Neuronal stem cell (in vitro differentiated cells): ENCODE results near the gene MAPT.

Experiments
- DNase-seq: peaks from one replicate; pipeline ENCODE4 v3.0.0-alpha.2; 2013; ENCODE audit warnings: low spot score
- H2AFZ ChIP-seq: one replicate; pipeline ENCODE4 v1.6.1; 2013; ENCODE audit warnings: mild to moderate bottlenecking, low read length, inconsistent platforms
- H2AK5ac ChIP-seq: 2 replicates; pipeline ENCODE4 v1.6.1; 2013; ENCODE audit warnings: low read depth, mild to moderate bottlenecking, inconsistent platforms, low read length, moderate library complexity, mixed read lengths
- H2BK120ac ChIP-seq: 2 replicates; pipeline ENCODE4 v1.6.1; 2013; ENCODE audit warnings: low read depth, mild to moderate bottlenecking, inconsistent platforms, low read length, moderate library complexity, mixed read lengths
- H2BK12ac ChIP-seq: one replicate; pipeline ENCODE4 v1.6.1; 2013; ENCODE audit warnings: low read length, inconsistent platforms
- H2BK15ac ChIP-seq: 2 replicates; pipeline ENCODE4 v1.6.1; 2013; ENCODE audit warnings: mild to moderate bottlenecking, low read length, inconsistent platforms, mixed read lengths
- H2BK5ac ChIP-seq: one replicate; pipeline ENCODE4 v1.6.1; 2013; ENCODE audit warnings: inconsistent platforms, mild to moderate bottlenecking, low read length, moderate library complexity
- H3K14ac ChIP-seq: one replicate; pipeline ENCODE4 v1.6.1; 2013; ENCODE audit warnings: low read length, inconsistent platforms
- H3K18ac ChIP-seq: 2 replicates; pipeline ENCODE4 v1.6.1; 2013; ENCODE audit warnings: low read length, inconsistent platforms
- H3K23ac ChIP-seq: 2 replicates; pipeline ENCODE4 v1.6.1; 2013; ENCODE audit warnings: low read depth, mild to moderate bottlenecking, mixed read lengths, low read length, inconsistent platforms; ENCODE audit not compliant: poor library complexity
- H3K27ac ChIP-seq: replicated peaks from 3 replicates; pipeline ENCODE4 v1.5.1; 2013; ENCODE audit warnings: low read length, inconsistent platforms
- H3K27me3 ChIP-seq, 3 experiments: 2 replicates each; pipeline ENCODE4 v1.6.1; 2013; ENCODE audit warnings: low read length in 3 of 3, mild to moderate bottlenecking in 2 of 3, inconsistent platforms in 1 of 3, low read depth in 1 of 3, mixed read lengths in 1 of 3, moderate library complexity in 1 of 3; ENCODE audit not compliant: control insufficient read depth in 3 of 3, insufficient read depth in 3 of 3
- H3K36me3 ChIP-seq, 2 donors: replicated peaks in 1 of 2; 2 replicates each; pipeline ENCODE4 v1.6.1; 2013; ENCODE audit warnings: low read length in 2 of 2; ENCODE audit not compliant: control insufficient read depth in 2 of 2, insufficient read depth in 2 of 2
- H3K4ac ChIP-seq: 2 replicates; pipeline ENCODE4 v1.6.1; 2013; ENCODE audit warnings: inconsistent platforms, mild to moderate bottlenecking, low read length, moderate library complexity
- H3K4me1 ChIP-seq, 2 donors: 1 replicate in 1 of 2; 2 replicates in 1 of 2; pipeline ENCODE4 v1.6.1; 2013; ENCODE audit warnings: low read length in 2 of 2, low read depth in 1 of 2; ENCODE audit not compliant: control insufficient read depth in 2 of 2, insufficient read depth in 1 of 2
- H3K4me2 ChIP-seq: one replicate; pipeline ENCODE4 v1.6.1; 2013; ENCODE audit warnings: mild to moderate bottlenecking, low read length, inconsistent platforms; ENCODE audit not compliant: insufficient read depth, poor library complexity, severe bottlenecking
- H3K4me3 ChIP-seq, 2 donors: 2 replicates each; pipeline ENCODE4 v1.5.1; 2013; ENCODE audit warnings: low read length in 2 of 2, mild to moderate bottlenecking in 2 of 2, inconsistent platforms in 1 of 2, moderate library complexity in 1 of 2
- H3K79me1 ChIP-seq: one replicate; pipeline ENCODE4 v1.6.1; 2013; ENCODE audit warnings: low read depth, mild to moderate bottlenecking, inconsistent platforms, low read length, moderate library complexity
- H3K9ac ChIP-seq: one replicate; pipeline ENCODE4 v1.6.1; 2013; ENCODE audit warnings: mild to moderate bottlenecking, low read depth, low read length, inconsistent platforms; ENCODE audit not compliant: poor library complexity
- H3K9me3 ChIP-seq, 2 donors: replicated peaks in 1 of 2; 2 replicates each; pipeline versions ENCODE3 to v1.6.1; 2013; ENCODE audit warnings: low read length in 2 of 2, mild to moderate bottlenecking in 2 of 2, inconsistent platforms in 1 of 2, low read depth in 1 of 2, mixed read lengths in 1 of 2, moderate library complexity in 1 of 2; ENCODE audit not compliant: control insufficient read depth in 2 of 2, insufficient read depth in 1 of 2
- H4K8ac ChIP-seq: one replicate; pipeline ENCODE4 v1.6.1; 2013; ENCODE audit warnings: low read depth, mild to moderate bottlenecking, inconsistent platforms, low read length, moderate library complexity
- H4K91ac ChIP-seq: one replicate; pipeline ENCODE4 v1.6.1; 2013; ENCODE audit warnings: low read length, low read depth, mild to moderate bottlenecking, inconsistent platforms; ENCODE audit not compliant: poor library complexity
- WGBS, 2 donors: extraction: QIAGEN DNeasy Blood & Tissue Kit; methylation state at CpG; one replicate each; pipeline ENCODE4 v1.1.7; 2013; ENCODE audit warnings: missing lambda C conversion rate in 2 of 2, mixed read lengths in 1 of 2; ENCODE audit not compliant: insufficient read length in 2 of 2, insufficient replicate concordance in 1 of 2; ENCODE audit errors: extremely low coverage in 2 of 2; 5-methylcytosine and 5-hydroxymethylcytosine counted together

Gene MAPT

DNA sequence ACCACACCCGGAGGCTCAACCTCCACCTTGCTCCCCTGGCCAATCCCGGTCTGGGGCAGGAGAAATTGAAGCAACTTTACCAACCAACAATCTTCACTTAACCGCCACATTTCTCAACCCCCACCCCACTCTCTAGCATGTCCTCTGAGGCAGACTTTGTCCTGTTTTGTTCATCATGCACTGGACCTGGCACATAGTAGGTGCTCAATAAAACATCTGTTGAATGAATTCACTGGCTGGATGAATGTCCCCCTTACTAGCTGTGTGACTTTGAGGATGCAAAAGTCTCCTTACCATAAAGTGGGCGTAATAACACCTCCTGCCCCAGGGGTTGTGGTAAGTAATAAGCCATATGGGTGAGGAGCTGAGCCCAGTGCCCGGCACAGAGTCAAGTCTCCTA, 43.9 kb upstream of the MAPT start:
- Histone ChIP-seq H3K4me3 (no peak overlapping the region), H3K4ac (no peak overlapping the region), H2BK120ac (no peak overlapping the region), H3K27me3 (peaks cover 0 to 5% (median 0%) of the 10 kb centered on the region in 3 experiments), H3K18ac (no peak overlapping the region), H3K4me1 (no peaks in the 10 kb centered on the region), H3K23ac (no peak overlapping the region), H2AK5ac (no peak overlapping the region), H3K36me3 (no peaks in the 10 kb centered on the region), H2AFZ (no peak overlapping the region), H3K9me3 (no peaks in the 10 kb centered on the region), H3K9ac (no peak overlapping the region), H3K79me1 (no peaks in the 10 kb centered on the region), H4K8ac (no peak overlapping the region), H3K4me2 (no peak overlapping the region), H3K14ac (no peak overlapping the region), H4K91ac (no peak overlapping the region), H2BK12ac (no peak overlapping the region), H3K27ac (no peak overlapping the region), H2BK15ac (no peak overlapping the region), H2BK5ac (no peak overlapping the region)
- DNase-seq: no peak
- WGBS, 2 donors: no CpG with 5 or more reads among the region's 5 CpGs

- Histone ChIP-seq H2AFZ (no peak overlapping the region), H4K8ac (no peak overlapping the region), H3K9me3 (no peaks in the 10 kb centered on the region), H2AK5ac (no peak overlapping the region), H3K4ac (no peak overlapping the region), H2BK5ac (no peak overlapping the region), H2BK12ac (no peak overlapping the region), H3K14ac (peak overlapping the region; percentile 75), H2BK120ac (no peak overlapping the region), H3K36me3 (no peaks in the 10 kb centered on the region), H2BK15ac (no peak overlapping the region), H3K79me1 (no peaks in the 10 kb centered on the region), H3K23ac (peak overlapping the region; percentile 37), H3K18ac (no peak overlapping the region), H3K4me1 (no peaks in the 10 kb centered on the region), H3K4me3 (no peak overlapping the region), H3K27me3 (peaks cover 0 to 5% (median 0%) of the 10 kb centered on the region in 3 experiments), H3K9ac (no peak overlapping the region), H3K4me2 (no peak overlapping the region), H4K91ac (no peak overlapping the region), H3K27ac (no peak overlapping the region)
- DNase-seq: no peak
- no CpG with 5 or more reads among the region's 6 CpGs for WGBS, 2 donors
These were observed 43.3 kb upstream of the MAPT start for GRCh38 chr17:45851022-45851421.

- Histone ChIP-seq H3K18ac (no peak overlapping the region), H3K4ac (no peak overlapping the region), H3K4me3 (no peak overlapping the region), H3K36me3 (no peaks in the 10 kb centered on the region), H3K27me3 (peaks cover 0 to 5% (median 0%) of the 10 kb centered on the region in 3 experiments), H2BK120ac (no peak overlapping the region), H3K9ac (no peak overlapping the region), H3K79me1 (no peaks in the 10 kb centered on the region), H3K4me2 (no peak overlapping the region), H3K4me1 (no peaks in the 10 kb centered on the region), H2BK5ac (no peak overlapping the region), H2AFZ (no peak overlapping the region), H4K91ac (no peak overlapping the region), H2AK5ac (no peak overlapping the region), H3K27ac (no peak overlapping the region), H4K8ac (no peak overlapping the region), H2BK12ac (no peak overlapping the region), H3K14ac (no peak overlapping the region), H3K23ac (no peak overlapping the region), H3K9me3 (no peaks in the 10 kb centered on the region), H2BK15ac (no peak overlapping the region)
- WGBS, 2 donors: no CpG with 5 or more reads among the region's 8 CpGs
- DNase-seq: no peak
These were observed 42.9 kb upstream of the MAPT start for GRCh38 chr17:45851464-45851863.

DNA sequence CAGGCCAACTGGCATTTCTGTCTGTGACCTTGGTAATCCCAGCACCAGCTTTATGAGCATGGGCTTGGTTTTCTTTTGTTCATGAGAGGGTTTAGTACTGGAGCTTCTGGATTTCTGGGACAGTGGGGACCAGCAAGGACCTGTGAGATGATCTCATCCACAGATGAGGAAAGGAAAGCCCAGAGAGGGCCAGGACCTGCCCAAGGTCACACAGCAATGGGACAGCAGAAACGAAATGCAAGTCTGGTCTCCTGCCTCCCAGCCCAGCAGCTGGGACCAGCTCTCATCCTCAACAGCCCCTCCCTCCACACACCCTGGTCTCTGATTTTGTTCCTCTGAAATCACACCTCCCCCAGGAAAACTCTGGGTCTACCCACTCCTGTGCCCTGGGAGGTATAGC, 42.5 kb upstream of the MAPT start:
- no peak overlapping the region for H3K4me2 ChIP-seq
- no peaks in the 10 kb centered on the region for H3K9me3 ChIP-seq
- H3K4ac ChIP-seq: no peak overlapping the region
- no peak overlapping the region for H2BK15ac ChIP-seq
- WGBS, 2 donors: no CpG with 5 or more reads among the region's 1 CpG
- peaks cover 0 to 5% (median 0%) of the 10 kb centered on the region in 3 experiments for H3K27me3 ChIP-seq
- no peak overlapping the region for H2AFZ ChIP-seq
- H3K4me1 ChIP-seq: no peaks in the 10 kb centered on the region
- no peak overlapping the region for H4K8ac ChIP-seq
- H2AK5ac ChIP-seq: no peak overlapping the region
- no peaks in the 10 kb centered on the region for H3K36me3 ChIP-seq
- no peak overlapping the region for H3K27ac ChIP-seq
- H3K79me1 ChIP-seq: no peaks in the 10 kb centered on the region
- H3K23ac ChIP-seq: no peak overlapping the region
- H3K14ac ChIP-seq: no peak overlapping the region
- H3K9ac ChIP-seq: no peak overlapping the region
- no peak overlapping the region for H2BK5ac ChIP-seq
- no peak for DNase-seq
- no peak overlapping the region for H2BK12ac ChIP-seq
- H3K4me3 ChIP-seq: no peak overlapping the region
- no peak overlapping the region for H3K18ac ChIP-seq
- H4K91ac ChIP-seq: no peak overlapping the region
- H2BK120ac ChIP-seq: no peak overlapping the region
